ENCODE results near the gene UXS1.
A peak's percentile ranks its signal among the peaks of the same experiment; 100 is the strongest.
"Not testable (repeated sequence)": the region's sequence is repeated elsewhere in the genome, so short reads cannot be mapped to it uniquely, and the experiment has no call there.

UXS1 gene

DNA sequence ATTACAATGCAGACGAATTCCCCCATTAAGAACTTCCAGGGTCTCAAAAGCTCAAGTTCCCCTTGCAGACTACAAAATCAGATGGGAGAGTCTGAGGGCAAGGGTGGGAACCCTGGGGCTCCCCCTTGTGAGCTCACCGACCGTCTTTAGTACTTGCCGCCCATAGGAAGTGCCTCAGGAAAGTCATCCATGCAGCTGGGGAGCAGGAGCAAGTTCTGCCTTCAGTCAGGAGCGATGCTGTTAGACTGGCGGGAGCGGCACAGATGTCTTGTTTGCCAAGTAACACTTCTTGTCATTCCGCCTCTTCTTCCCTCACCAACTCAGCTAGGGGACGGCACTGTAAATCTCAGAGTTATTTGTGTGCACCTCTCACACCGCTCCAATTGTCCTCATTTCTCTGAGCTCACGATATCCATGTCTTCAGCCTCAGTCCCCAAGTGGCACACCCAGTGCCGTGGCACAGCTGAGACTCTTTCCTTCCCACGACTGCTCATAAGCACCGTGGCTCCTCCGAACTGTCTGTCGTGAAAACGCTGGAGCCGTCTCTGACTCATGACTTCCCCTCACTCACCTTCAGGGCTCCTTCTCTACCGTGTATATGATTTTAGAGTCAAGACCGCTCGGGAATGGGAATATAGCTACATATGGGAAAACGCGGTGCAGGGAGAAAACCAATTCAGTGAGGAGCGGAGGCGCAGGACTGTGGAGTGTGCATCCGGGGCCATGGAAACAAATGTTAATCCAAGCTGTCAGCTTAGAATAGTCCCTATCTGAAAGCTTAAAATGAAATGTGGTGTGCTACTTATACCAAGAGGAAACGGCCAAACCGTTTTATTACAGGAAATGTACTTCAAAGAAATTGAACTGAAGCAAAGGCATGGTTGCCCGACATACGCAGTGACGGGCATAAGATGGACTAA lies 34.0 kb downstream of the UXS1 start:
- DNase-seq, result peak; percentile 66

GRCh38 chr2:106158871-106159270 lies 35.2 kb downstream of the UXS1 start:
- DNase-seq, result peak; percentile 70

- DNase-seq, result no peak
Observed at GRCh38 chr2:106158131-106158530, 36.0 kb downstream of the UXS1 start.

DNA sequence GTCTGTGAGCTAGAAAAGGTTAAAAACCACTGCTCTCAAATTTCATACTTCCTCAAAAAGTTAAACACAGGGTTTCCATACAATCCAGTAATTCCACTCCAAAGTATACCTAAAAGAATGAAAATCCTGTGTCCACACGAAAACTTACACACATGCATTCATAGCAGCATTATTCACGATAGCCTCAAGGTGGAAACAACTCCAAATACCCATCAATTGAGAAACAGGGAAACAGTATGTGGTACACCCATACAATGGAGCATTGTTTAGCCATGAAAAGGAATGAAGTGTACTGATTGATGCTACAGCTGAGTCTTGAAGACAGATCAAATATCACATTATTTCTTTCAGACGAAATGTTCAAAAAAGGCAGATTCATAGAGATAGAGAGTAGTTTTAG lies 36.7 kb downstream of the UXS1 start:
- no peak for DNase-seq

DNA sequence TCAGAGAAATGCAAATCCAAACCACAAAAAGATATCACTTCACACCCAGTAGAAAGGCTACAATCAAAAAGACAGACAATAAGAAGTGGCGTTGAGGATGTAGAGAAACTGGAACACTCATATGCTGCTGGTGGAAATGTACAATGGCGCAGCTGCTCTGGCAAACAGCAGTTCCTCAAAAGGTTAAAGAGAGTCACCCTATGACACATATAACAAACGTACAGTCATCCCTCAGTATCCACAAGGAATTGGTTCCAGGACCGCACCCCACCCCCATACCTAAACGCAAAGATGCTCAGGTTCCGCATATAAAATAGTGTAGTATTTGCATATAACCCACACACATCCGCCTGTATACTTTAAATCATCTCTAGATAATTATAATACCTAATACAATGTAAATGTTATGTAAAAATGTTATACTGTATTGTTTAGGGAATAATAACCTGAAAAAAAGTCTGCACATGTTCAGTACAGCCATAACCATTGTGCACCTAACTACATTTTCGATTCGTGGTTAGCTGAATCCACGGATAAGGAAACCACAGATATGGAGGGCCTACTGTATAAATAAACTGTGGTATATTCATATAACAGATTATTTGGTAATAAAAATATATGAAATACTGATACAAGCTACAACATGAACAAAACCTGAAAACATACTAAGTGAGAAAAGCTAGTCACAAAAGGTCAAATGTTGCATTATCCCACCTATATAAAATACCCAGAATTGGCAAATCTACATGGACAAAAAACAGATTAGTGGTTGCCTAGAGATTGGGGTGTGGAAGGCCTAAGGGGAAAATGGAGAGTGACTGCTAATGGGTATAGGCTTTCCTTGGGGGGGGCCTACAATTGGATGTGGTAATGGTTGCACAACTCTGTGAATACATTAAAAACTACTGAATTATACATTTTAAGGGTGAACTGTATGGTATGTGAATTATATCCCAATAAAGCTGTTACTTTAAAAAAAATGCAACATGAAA lies 37.5 kb downstream of the UXS1 start:
- DNase-seq, result no peak

GRCh38 chr2:106153781-106154180 lies 40.3 kb downstream of the UXS1 start:
- no peak for DNase-seq

DNA sequence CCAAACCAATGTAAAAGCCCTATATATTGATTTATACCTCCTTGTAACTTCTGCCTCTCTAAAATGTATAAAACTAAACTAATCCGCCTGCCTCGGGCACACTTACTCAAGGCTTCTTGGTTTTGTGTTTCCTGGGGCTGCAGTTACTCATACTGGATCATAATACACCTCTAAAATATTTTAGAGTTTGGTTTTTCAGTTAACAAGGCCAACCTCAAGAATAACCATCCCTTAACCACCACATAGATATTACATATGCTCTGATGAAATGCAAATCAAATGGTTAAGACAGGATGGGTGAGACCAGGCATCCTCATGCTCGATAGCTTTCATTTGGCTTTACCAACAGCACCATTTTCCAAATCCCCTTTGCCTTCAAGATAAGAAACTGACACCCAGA lies 46.4 kb downstream of the UXS1 start:
- peak; percentile 40 for DNase-seq

DNA sequence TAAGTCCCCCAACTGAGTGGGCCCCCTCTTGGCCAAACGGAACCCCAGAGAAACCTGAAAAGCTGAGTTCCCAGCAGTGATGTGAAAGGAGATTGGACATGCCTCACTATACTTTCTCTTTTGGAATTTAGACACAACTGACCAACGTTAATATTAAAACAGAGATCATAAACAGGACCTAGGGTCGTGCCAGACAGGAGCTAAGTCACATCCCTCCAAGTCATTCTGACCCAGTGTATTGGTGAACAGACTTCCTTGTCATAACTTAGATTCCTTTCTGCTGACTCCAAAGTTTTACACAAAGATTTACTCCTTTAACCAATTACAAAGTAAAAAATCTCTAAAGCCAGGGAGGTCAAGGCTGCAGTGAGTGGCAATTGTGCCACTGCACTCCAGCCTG lies 46.9 kb downstream of the UXS1 start:
- no peak for DNase-seq

- peak; percentile 84 for DNase-seq
Observed at GRCh38 chr2:106144621-106145331, 49.3 kb downstream of the UXS1 start.

- DNase-seq, result no peak
Observed at GRCh38 chr2:106143495-106144215, 50.4 kb downstream of the UXS1 start.

GRCh38 chr2:106142683-106143082 lies 51.4 kb downstream of the UXS1 start:
- DNase-seq, result no peak

DNA sequence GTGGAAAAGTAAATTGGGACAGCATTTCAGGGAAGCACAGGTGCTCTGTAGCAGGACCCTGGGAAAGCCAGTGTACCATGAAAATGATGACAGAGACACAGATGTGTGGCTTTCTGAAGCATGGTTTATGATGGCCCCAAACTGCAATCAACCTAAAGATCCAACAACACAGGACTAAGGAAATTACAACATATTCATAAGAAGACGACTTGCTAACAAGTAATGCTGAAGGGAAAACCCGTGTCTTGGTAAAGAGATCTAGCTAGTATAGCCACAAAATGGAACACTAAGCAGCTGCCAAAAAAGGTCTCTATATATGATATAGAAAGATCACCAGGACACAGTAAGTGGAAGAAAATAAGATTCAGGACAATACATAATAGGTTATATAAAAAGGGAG lies 53.2 kb downstream of the UXS1 start:
- no peak for DNase-seq

GRCh38 chr2:106140113-106140512 lies 54.0 kb downstream of the UXS1 start:
- no peak for DNase-seq

- DNase-seq, result no peak
Observed at GRCh38 chr2:106139238-106139935, 54.7 kb downstream of the UXS1 start.

DNA sequence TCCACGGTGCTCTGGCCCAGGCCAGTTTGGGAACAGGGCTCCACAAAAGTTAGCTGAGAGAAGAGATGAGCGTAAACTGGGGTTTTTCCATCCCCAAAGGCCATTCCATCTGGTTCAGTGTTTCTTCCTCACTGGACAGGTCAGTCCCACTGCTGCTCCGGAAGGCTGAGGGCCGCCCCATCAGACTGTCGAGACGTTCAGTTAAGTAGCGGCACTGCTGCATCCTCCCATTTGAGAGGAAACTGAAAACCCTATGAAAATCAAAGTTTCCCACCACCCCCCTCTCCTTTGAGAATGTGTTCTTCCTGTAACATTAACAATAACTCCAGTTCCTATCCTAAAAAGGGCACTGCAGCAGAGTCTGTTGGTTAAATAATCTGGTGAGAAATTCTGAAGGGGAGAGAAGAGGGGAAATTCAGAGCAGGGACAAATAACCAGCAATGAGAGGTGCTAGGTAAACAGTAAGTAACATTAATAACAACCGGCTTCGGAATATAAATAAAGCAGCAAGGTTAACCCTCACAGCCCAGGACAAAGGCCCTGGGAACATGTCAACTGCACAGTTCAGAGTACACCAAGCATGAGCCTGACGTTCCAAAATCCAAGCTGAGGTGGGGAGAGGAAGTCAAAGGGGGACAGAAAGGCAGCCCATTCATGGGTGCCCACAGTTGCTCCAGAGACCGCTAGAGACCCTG lies 55.4 kb downstream of the UXS1 start:
- no peak for DNase-seq

- peak; percentile 53 for DNase-seq
Observed at GRCh38 chr2:106137731-106138521, 56.2 kb downstream of the UXS1 start.

DNA sequence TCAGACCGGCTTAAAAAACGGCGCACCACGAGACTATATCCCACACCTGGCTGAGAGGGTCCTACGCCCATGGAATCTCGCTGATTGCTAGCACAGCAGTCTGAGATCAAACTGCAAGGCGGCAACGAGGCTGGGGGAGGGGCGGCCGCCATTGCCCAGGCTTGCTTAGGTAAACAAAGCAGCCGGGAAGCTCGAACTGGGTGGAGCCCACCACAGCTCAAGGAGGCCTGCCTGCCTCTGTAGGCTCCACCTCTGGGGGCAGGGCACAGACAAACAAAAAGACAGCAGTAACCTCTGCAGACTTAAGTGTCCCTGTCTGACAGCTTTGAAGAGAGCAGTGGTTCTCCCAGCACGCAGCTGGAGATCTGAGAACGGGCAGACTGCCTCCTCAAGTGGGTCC lies 62.9 kb downstream of the UXS1 start:
- not testable (repeated sequence) for DNase-seq

- DNase-seq, result no peak
Observed at GRCh38 chr2:106130251-106130998, 63.7 kb downstream of the UXS1 start.

DNA sequence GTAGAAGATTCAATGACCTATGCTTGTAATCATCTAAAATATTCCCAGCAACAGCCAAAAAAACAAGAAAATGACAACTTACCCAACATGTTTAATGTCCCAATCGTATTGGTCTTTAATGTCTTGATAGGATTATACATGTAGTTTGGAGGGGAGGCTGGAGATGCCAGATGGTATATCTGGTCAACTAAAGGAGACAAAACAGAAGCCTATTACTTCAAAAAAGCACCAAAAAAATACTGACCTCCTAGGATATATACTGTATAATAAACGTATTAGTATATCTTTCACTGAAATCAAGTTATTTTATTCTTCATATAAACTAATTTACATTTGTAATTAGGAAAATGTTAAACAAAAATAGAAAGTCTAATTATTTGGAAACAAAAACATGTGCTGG lies 64.5 kb downstream of the UXS1 start:
- no peak for DNase-seq
